Stimulated activated CD4-positive, alpha-beta T cell treated with anti-CD3 and anti-CD28 coated beads, Interleukin-2, amount 100 ng/mL, for 48 hours (primary cell): ENCODE data around the gene TNKS1BP1.
A peak's percentile ranks its signal among the peaks of the same experiment; 100 is the strongest.
"Not testable (repeated sequence)": the region's sequence is repeated elsewhere in the genome, so short reads cannot be mapped to it uniquely, and the experiment has no call there.

ENCODE experiments used
- DNase-seq, 2 donors: peaks; one replicate each; pipeline ENCODE4 v3.0.0-alpha.2; 2020

The TNKS1BP1 gene

GRCh38 chr11:57354699-57355098, 29.9 kb upstream of the TNKS1BP1 start:
- no peak for DNase-seq

- DNase-seq: no peak
Observed at GRCh38 chr11:57353852-57354251, 29.1 kb upstream of the TNKS1BP1 start.

- no peak for DNase-seq
Observed at GRCh38 chr11:57353446-57353845, 28.7 kb upstream of the TNKS1BP1 start.

GRCh38 chr11:57353036-57353435, 28.3 kb upstream of the TNKS1BP1 start:
- DNase-seq: no peak

GRCh38 chr11:57349491-57350274, 24.9 kb upstream of the TNKS1BP1 start:
- DNase-seq: peak; percentile 70 to 74

- DNase-seq: no peak
Observed at GRCh38 chr11:57348636-57349313, 24.0 kb upstream of the TNKS1BP1 start.

- no peak for DNase-seq
Observed at GRCh38 chr11:57348052-57348451, 23.3 kb upstream of the TNKS1BP1 start.

- DNase-seq: no peak
Observed at GRCh38 chr11:57347336-57347735, 22.6 kb upstream of the TNKS1BP1 start.

- peak; percentile 69 to 74 for DNase-seq
Observed at GRCh38 chr11:57345555-57346211, 20.9 kb upstream of the TNKS1BP1 start.

- DNase-seq: no peak
Observed at GRCh38 chr11:57344826-57345225, 20.1 kb upstream of the TNKS1BP1 start.

GRCh38 chr11:57343825-57344224, 19.1 kb upstream of the TNKS1BP1 start:
- DNase-seq: no peak

- DNase-seq: no peak
Observed at GRCh38 chr11:57342702-57343101, 17.9 kb upstream of the TNKS1BP1 start.

- no peak for DNase-seq
Observed at GRCh38 chr11:57341250-57341808, 16.6 kb upstream of the TNKS1BP1 start.

- DNase-seq: no peak
Observed at GRCh38 chr11:57340039-57340615, 15.4 kb upstream of the TNKS1BP1 start.

- DNase-seq: no peak
Observed at GRCh38 chr11:57339328-57339727, 14.6 kb upstream of the TNKS1BP1 start.

- DNase-seq: no peak
Observed at GRCh38 chr11:57338142-57338541, 13.4 kb upstream of the TNKS1BP1 start, which contains the start of gene P2RX3. P2RX3 (plus strand) TSS chr11:57338352; CDS start chr11:57338551, 199 bp downstream.

GRCh38 chr11:57336856-57337255, 12.1 kb upstream of the TNKS1BP1 start:
- DNase-seq: not testable (repeated sequence)

GRCh38 chr11:57336111-57336666, 11.4 kb upstream of the TNKS1BP1 start:
- no peak for DNase-seq

- peak; percentile 77 to 80 for DNase-seq
Observed at GRCh38 chr11:57335343-57336110, 10.8 kb upstream of the TNKS1BP1 start, which contains the start of gene SSRP1. SSRP1 (minus strand) TSS chr11:57335892; CDS start chr11:57335121, 771 bp downstream.

- DNase-seq: no peak
Observed at GRCh38 chr11:57335023-57335342, 10.2 kb upstream of the TNKS1BP1 start.

- no peak for DNase-seq
Observed at GRCh38 chr11:57332694-57333440, 8.1 kb upstream of the TNKS1BP1 start.
